Heart left ventricle (tissue), 16 donors: Measurements from ENCODE around the gene WDCP. TPM values are rescaled to one million over a fixed set of nuclear protein-coding genes. Genes with fewer than 3 reads are reported as not detected.
A peak's percentile ranks its signal among the peaks of the same experiment; 100 is the strongest.

Experiments used
- ATAC-seq, 4 donors: fragments of 200-7000 bp; cut with Tn5 transposase; one replicate each; pipeline ENCODE4 v1.9.1; 2020 to 2022; ENCODE audit warnings: moderate library complexity in 4 of 4, mild to moderate bottlenecking in 3 of 4, moderate number of reproducible peaks in 1 of 4
- DNase-seq, 5 donors: peaks; one replicate each; pipeline ENCODE4 v3.0.0-alpha.2; 2020
- H3K27ac ChIP-seq, 12 donors: fragments of 200-600 bp; sonication (generic) in 4 of 12; one replicate each; pipeline versions ENCODE4 v1.5.0 to v1.8.0; 2016 to 2022; ENCODE audit warnings: mild to moderate bottlenecking in 2 of 12
- H3K27me3 ChIP-seq, 9 donors: fragments of 200-600 bp; sonication (generic) in 2 of 9; one replicate each; pipeline versions ENCODE4 v1.5.1 to v1.8.0; 2016 to 2022; ENCODE audit warnings: mild to moderate bottlenecking in 3 of 9
- H3K36me3 ChIP-seq, 9 donors: fragments of 200-600 bp; sonication (generic) in 2 of 9; one replicate each; pipeline versions ENCODE4 v1.5.0 to v1.8.0; 2018 to 2022; ENCODE audit warnings: mild to moderate bottlenecking in 2 of 9
- H3K4me1 ChIP-seq, 12 donors: fragments of 200-600 bp; sonication (generic) in 4 of 12; one replicate each; pipeline versions ENCODE4 v1.5.0 to v1.8.0; 2016 to 2022; ENCODE audit warnings: mild to moderate bottlenecking in 3 of 12
- H3K4me3 ChIP-seq, 12 donors: fragments of 200-600 bp; sonication (generic) in 4 of 12; one replicate each; pipeline versions ENCODE4 v1.5.0 to v1.8.0; 2017 to 2022; ENCODE audit warnings: mild to moderate bottlenecking in 9 of 12, moderate library complexity in 4 of 12
- H3K9me3 ChIP-seq, 12 donors: fragments of 200-600 bp; sonication (generic) in 4 of 12; one replicate each; pipeline versions ENCODE4 v1.5.0 to v1.8.0; 2016 to 2022; ENCODE audit warnings: mild to moderate bottlenecking in 1 of 12
- POLR2A ChIP-seq, 2 donors: fragments of 450-650 bp; IDR thresholded peaks; one replicate each; pipeline ENCODE4 v1.6.1; 2017; ENCODE audit warnings: antibody characterized with exemption in 2 of 2, mild to moderate bottlenecking in 2 of 2, moderate library complexity in 2 of 2
- WGBS, 4 donors: extraction: QIAGEN DNeasy Blood & Tissue Kit in 2 of 4; methylation state at CpG; one replicate each; pipeline versions ENCODE4 v1.1.5 to v1.1.7; 2013 to 2018; 5-methylcytosine and 5-hydroxymethylcytosine counted together
- intact Hi-C, 10 donors: fragments of 100-400 bp; cut with DNase I; formaldehyde crosslinking; loops; one replicate each; pipeline versions ENCODE4 v1.11.1 to v1.14.2; 2022
- polyA plus RNA-seq, 2 donors: library from polyadenylated mRNA; stranded (reverse); fragments of 200-250 nt; gene quantifications; one replicate each; pipeline ENCODE4 v1.2.3, GENCODE V29; 2013
- total RNA-seq, 9 donors: library from RNA; depleted of rRNA in 2 of 9; stranded (reverse); fragments of >200 nt in 2 of 9; fragmentation: NEBNext Ultra II Directional in 3 of 9; extraction: Animal tissue kit (Norgen Biotek cat#: 25700) in 3 of 9; gene quantifications; one replicate each; pipeline versions ENCODE4 v1.1.0 to v1.2.4, GENCODE V29; 2016 to 2023
- TF ChIP-seq, protein P1 (sequence below), 12 donors: fragments of 200-600 bp; sonication (generic) in 4 of 12; IDR thresholded peaks; one replicate each; pipeline versions ENCODE4 v1.5.0 to v1.8.0; 2018 to 2022; ENCODE audit warnings: antibody characterized with exemption in 12 of 12, mild to moderate bottlenecking in 5 of 12
- donor health status: ischemic (EF 13 %, LVEDD 7.1; RV severe dilation, severe dysfunction).
- donor health status: healthy with polysubstance abuse.
- donor health status: DM: no; HTN: yes; CAD: no.
- donor health status: DM: no; HTN: no; CAD: no.
- donor health status: ischemic (EF 25% LVEDD 6.9; RV normal size, moderate dysfunction).
- donor health status: ischemic (EF 25% LVEDD 5.7; RV mildly dilated, moderate dysfunction).
- donor health status: healthy.
- donor health status: DM: yes; HTN: yes; CAD: no.
- donor health status: ischemic (EF 35%, LVEDD 5.7; RV mildly dilated, moderate dysfunction).
- donor health status: nonischemic (EF 11% LVEDD 7.7; RV severe dilation, severe dysfunction).
- donor health status: DM: yes; HTN: yes; CAD: no.
- donor health status: PGD.
- donor health status: ischemic (EF 29% LVEDD 5.4; RV normal size, mild dysfunction).
- donor health status: nonischemic (EF 23%, LVEDD 6.1; RV moderate dilation, normal function).

Gene WDCP
- total and polyA plus RNA-seq, 11 donors: 1.9 to 9.8 (median 5.9) TPM

DNA sequence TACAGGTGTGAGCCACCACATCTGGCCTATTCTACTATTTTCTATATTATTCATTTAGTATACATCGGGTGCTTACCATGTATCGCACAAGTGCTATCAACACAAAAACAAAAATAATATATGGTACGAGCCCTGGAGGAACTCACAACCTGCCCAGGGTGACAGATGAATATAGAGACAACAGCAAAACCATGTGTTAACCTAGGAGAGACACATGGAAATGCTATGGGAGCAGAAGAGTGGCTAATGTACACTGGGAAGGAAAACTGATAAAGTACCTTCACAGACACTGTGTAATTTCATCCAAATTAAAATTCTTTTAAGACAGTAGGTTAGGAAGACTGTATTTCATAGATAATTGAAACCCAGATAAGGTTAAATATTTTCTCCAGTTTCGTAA is 25.1 kb upstream of the WDCP start:
- no peak for ATAC-seq
- TF ChIP-seq, protein P1, sequence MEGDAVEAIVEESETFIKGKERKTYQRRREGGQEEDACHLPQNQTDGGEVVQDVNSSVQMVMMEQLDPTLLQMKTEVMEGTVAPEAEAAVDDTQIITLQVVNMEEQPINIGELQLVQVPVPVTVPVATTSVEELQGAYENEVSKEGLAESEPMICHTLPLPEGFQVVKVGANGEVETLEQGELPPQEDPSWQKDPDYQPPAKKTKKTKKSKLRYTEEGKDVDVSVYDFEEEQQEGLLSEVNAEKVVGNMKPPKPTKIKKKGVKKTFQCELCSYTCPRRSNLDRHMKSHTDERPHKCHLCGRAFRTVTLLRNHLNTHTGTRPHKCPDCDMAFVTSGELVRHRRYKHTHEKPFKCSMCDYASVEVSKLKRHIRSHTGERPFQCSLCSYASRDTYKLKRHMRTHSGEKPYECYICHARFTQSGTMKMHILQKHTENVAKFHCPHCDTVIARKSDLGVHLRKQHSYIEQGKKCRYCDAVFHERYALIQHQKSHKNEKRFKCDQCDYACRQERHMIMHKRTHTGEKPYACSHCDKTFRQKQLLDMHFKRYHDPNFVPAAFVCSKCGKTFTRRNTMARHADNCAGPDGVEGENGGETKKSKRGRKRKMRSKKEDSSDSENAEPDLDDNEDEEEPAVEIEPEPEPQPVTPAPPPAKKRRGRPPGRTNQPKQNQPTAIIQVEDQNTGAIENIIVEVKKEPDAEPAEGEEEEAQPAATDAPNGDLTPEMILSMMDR (IDR thresholded peaks at IDR 0.05): no peak
- TF ChIP-seq POLR2A (IDR thresholded peaks at IDR 0.05): no peak
- H3K36me3 ChIP-seq: peaks cover 0 to 75% (median 61%) of the 10 kb centered on the region in 9 donors
- no peaks in the 10 kb centered on the region for H3K27me3 ChIP-seq
- H3K4me1 ChIP-seq: peaks cover 0 to 20% (median 11%) of the 10 kb centered on the region in 12 donors
- no peaks in the 10 kb centered on the region for H3K9me3 ChIP-seq
- intact Hi-C loops: loop anchor here in 3 of 10 donors (10.0 kb wide), 2 partner anchors 147 to 247 kb away; partner anchors contain the start of gene ATAD2B (in 2 of the 3)
- no peak overlapping the region for H3K27ac ChIP-seq
- 86 to 95% (median 94%) methylated on average over 4 of the region's 4 CpGs for WGBS, 4 donors
- DNase-seq: no peak
- no peak overlapping the region for H3K4me3 ChIP-seq

DNA sequence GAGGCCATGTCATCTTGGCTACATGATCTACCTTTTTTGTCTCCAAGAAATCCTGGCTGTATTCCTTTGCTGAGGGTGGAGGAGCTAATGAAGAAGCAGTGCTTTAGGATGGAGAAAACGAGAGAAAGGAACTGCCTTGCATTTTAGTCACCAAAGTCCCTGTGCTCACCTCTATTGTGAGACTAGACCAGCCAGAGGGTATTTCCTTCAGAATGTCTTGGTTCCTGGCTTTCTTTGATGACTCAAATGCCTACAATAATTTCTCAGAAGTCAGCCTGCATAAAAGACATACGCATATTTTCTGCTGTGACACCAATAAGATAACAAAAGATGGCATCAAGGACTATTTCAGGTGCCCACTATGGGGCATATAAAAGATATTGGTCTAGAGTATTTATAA is 18.1 kb upstream of the WDCP start:
- intact Hi-C loops: no loop called here
- TF ChIP-seq, protein P1 (IDR thresholded peaks at IDR 0.05): no peak
- no peak for TF ChIP-seq POLR2A (IDR thresholded peaks at IDR 0.05)
- Histone ChIP-seq H3K27me3 (no peaks in the 10 kb centered on the region), H3K36me3 (peaks cover 0 to 56% (median 52%) of the 10 kb centered on the region in 9 donors), H3K27ac (no peak overlapping the region), H3K4me1 (no peaks in the 10 kb centered on the region), H3K4me3 (no peak overlapping the region), H3K9me3 (no peaks in the 10 kb centered on the region)
- ATAC-seq: no peak
- 77 to 96% (median 86%) methylated on average over 2 of the region's 2 CpGs for WGBS, 4 donors
- DNase-seq: no peak

DNA sequence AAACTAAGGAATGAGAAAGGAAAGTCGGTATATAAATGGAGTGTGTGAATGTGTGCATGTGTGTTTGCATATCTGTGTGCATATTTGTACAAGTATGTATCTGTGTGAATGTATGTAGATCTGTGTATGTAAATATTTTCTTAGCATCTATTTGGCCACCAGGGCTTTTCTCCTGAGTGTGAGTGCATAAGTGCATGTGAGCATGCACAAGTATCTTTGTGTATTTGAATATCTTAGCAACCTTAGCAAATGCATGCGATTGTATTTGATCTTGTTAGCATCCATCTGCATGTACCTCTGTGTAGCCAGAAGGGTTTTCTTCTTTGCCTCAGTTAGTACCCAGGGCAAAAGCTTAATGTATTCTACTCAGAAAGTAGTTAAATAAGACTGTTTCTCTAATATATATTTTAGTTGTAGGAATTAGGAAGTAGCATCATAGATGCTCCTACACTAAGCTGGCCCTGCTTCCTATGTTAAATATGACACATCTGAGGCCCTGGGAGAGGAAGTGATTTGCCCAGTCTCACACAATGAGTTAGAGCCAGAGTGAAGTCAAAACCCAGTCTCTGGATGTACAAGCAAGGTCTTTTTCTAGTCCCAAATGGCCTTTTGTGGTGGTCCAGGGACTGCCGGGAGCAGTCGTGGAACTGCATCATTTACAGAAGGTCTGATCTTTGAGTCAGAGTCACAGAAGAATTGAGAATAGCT is 11.5 kb upstream of the WDCP start:
- Histone ChIP-seq H3K27ac (no peak overlapping the region), H3K9me3 (no peaks in the 10 kb centered on the region), H3K27me3 (no peaks in the 10 kb centered on the region), H3K4me1 (no peaks in the 10 kb centered on the region), H3K4me3 (no peak overlapping the region), H3K36me3 (no peaks in the 10 kb centered on the region)
- no peak for DNase-seq
- WGBS, 4 donors: 88 to 90% (median 90%) methylated on average over 4 of the region's 4 CpGs
- ATAC-seq: no peak
- intact Hi-C loops: no loop called here
- TF ChIP-seq, protein P1 (IDR thresholded peaks at IDR 0.05): peak in 1 of 12 donors; percentile 12
- TF ChIP-seq POLR2A (IDR thresholded peaks at IDR 0.05): no peak

DNA sequence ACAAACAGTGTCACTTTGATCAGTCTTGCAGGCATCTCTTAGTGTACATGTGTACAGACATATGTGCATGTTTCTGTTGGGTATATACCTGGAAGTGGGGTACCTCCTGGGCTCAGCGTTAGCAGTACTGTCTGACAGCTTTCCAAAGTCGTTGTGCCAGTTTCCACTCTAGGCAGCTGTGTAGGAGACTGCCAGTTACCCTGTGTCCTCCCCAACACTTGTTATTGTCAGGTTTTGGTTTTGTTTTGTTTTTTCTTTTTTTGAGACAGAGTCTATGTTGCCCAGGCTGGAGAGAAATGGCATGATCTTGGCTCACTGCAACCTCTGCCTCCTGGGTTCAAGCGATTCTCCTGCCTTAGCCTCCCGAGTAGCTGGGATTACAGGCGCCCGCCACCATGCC is 8.6 kb upstream of the WDCP start:
- Histone ChIP-seq H3K4me3 (no peak overlapping the region), H3K36me3 (no peaks in the 10 kb centered on the region), H3K9me3 (no peaks in the 10 kb centered on the region), H3K27me3 (no peaks in the 10 kb centered on the region), H3K4me1 (peaks cover 0 to under 1% (median 0%) of the 10 kb centered on the region in 12 donors), H3K27ac (no peak overlapping the region)
- no peak for DNase-seq
- TF ChIP-seq, protein P1 (IDR thresholded peaks at IDR 0.05): no peak
- no peak for TF ChIP-seq POLR2A (IDR thresholded peaks at IDR 0.05)
- 82 to 94% (median 89%) methylated on average over 6 of the region's 6 CpGs for WGBS, 4 donors
- ATAC-seq: no peak
- intact Hi-C loops: no loop called here
